GM12878 (cell line): ENCODE measurements around the gene DBN1. TPM values are rescaled to one million over a fixed set of nuclear protein-coding genes. Genes with fewer than 3 reads are reported as not detected.

Source experiments
- ATAC-seq: fragments of 200-7000 bp; cut with Tn5 transposase; 3 replicates; pipeline ENCODE4 v1.9.1; 2020; ENCODE audit warnings: mild to moderate bottlenecking, moderate library complexity
- BruUV-seq: library from RNA; stranded (reverse); fragments of 400-500 nt; replicated peaks from 2 replicates; lab custom pipeline; 2021; lab: Mats Ljungman, UMichigan
- CTCF ChIA-PET: fragments of 300-600 bp; sonication (Branson Sonifier 250); formaldehyde crosslinking; extraction: SDS; loops from one replicate; lab custom pipeline; 2021; ENCODE audit warnings: inconsistent platforms; lab: Yijun Ruan, JAX
- POLR2A ChIA-PET: fragments of 350-600 bp; formaldehyde crosslinking; extraction: SDS; loops from one replicate; lab custom pipeline; 2021; ENCODE audit warnings: inconsistent platforms; lab: Charles Lee
- RAD21 ChIA-PET: fragments of 300-600 bp; sonication (Branson Sonifier 250); formaldehyde crosslinking; loops from one replicate; lab custom pipeline; 2023; ENCODE audit warnings: antibody characterized with exemption; ENCODE audit not compliant: unreplicated experiment; lab: Charles Lee
- SMC1A ChIA-PET: fragments of 300-600 bp; sonication (Branson Sonifier 250); formaldehyde crosslinking; loops from one replicate; lab custom pipeline; 2023; ENCODE audit not compliant: unreplicated experiment, uncharacterized antibody; lab: Charles Lee
- DNase-seq: peaks from one replicate; pipeline ENCODE4 v3.0.0-alpha.2; 2011; ENCODE audit warnings: low read depth, low spot score
- FAIRE-seq: peaks from 3 replicates; lab custom pipeline; 2011; peaks lifted over from hg19 to GRCh38; lab: Jason Lieb, UNC
- H2AFZ ChIP-seq: 2 replicates; pipeline ENCODE4 v1.6.0; 2011; ENCODE audit warnings: low read depth, low read length, control low read depth; ENCODE audit not compliant: control insufficient read depth
- H3K27ac ChIP-seq: 2 replicates; pipeline ENCODE4 v1.5.1; 2011; ENCODE audit warnings: control low read depth; ENCODE audit not compliant: control insufficient read depth, insufficient read depth
- H3K27me3 ChIP-seq, 2 experiments: replicated peaks in 1 of 2; 2 replicates each; pipeline versions ENCODE4 v1.6.0 to v1.6.1; 2011; ENCODE audit warnings: low read length in 1 of 2; ENCODE audit not compliant: control insufficient read depth in 2 of 2, insufficient read depth in 2 of 2
- H3K36me3 ChIP-seq, 2 experiments: 2 replicates each; pipeline ENCODE4 v1.5.1; 2011; ENCODE audit warnings: low read length in 1 of 2; ENCODE audit not compliant: control insufficient read depth in 2 of 2, insufficient read depth in 2 of 2
- H3K4me1 ChIP-seq: 2 replicates; pipeline ENCODE4 v1.6.1; 2011; ENCODE audit warnings: mild to moderate bottlenecking, low read length, moderate library complexity, mixed read lengths; ENCODE audit not compliant: control insufficient read depth, insufficient read depth
- H3K4me2 ChIP-seq: 2 replicates; pipeline ENCODE4 v1.6.0; 2011; ENCODE audit warnings: control low read depth; ENCODE audit not compliant: control insufficient read depth, insufficient read depth
- H3K4me3 ChIP-seq: fragments of 200-600 bp; sonication (generic); 2 replicates; pipeline ENCODE4 v1.5.1; 2016
- H3K79me2 ChIP-seq: 2 replicates; pipeline ENCODE4 v1.6.0; 2011; ENCODE audit warnings: low read length; ENCODE audit not compliant: control insufficient read depth, insufficient read depth
- H3K9ac ChIP-seq: 2 replicates; pipeline ENCODE4 v1.8.0; 2011; ENCODE audit warnings: low read length, control low read depth, mixed read lengths; ENCODE audit not compliant: control insufficient read depth, insufficient read depth
- H3K9me3 ChIP-seq: replicated peaks from 3 replicates; pipeline ENCODE4 v1.5.1; 2011; ENCODE audit warnings: mild to moderate bottlenecking, low read length; ENCODE audit not compliant: control insufficient read depth, insufficient read depth
- H4K20me1 ChIP-seq: 2 replicates; pipeline ENCODE4 v1.6.0; 2011; ENCODE audit not compliant: control insufficient read depth, insufficient read depth
- ATF2 ChIP-seq: IDR thresholded peaks from 2 replicates; pipeline ENCODE4 v1.6.1; 2012; ENCODE audit warnings: low read length, inconsistent platforms
- CREM ChIP-seq: IDR thresholded peaks from 2 replicates; pipeline ENCODE4 v1.6.1; 2014; ENCODE audit warnings: antibody characterized with exemption, low read depth
- GATAD2B ChIP-seq: fragments of 450-650 bp; conservative IDR thresholded peaks from 2 replicates; pipeline ENCODE4 v1.6.1; 2017; ENCODE audit warnings: low read depth, mild to moderate bottlenecking, moderate library complexity
- HSF1 ChIP-seq: fragments of 150-350 bp; IDR thresholded peaks from 2 replicates; pipeline ENCODE4 v1.6.1; 2014; ENCODE audit warnings: mild to moderate bottlenecking, low read depth, low read length
- NFYA ChIP-seq: IDR thresholded peaks from 2 replicates; pipeline ENCODE4 v1.6.1; 2011; ENCODE audit warnings: low read depth, mild to moderate bottlenecking, low read length, improper control_type of control experiment, borderline replicate concordance
- NR2C2 ChIP-seq: IDR thresholded peaks from 2 replicates; pipeline ENCODE4 v1.6.1; 2011; ENCODE audit warnings: borderline replicate concordance, low read depth; ENCODE audit not compliant: control insufficient read depth, insufficient read length
- POLR2AphosphoS5 ChIP-seq: IDR thresholded peaks from 2 replicates; pipeline ENCODE4 v1.6.1; 2011; ENCODE audit warnings: mild to moderate bottlenecking, low read length, inconsistent platforms
- RAD51 ChIP-seq: fragments of 450-650 bp; IDR thresholded peaks from 2 replicates; pipeline ENCODE4 v1.6.1; 2016; ENCODE audit warnings: moderate library complexity, mild to moderate bottlenecking, inconsistent platforms
- SMC3 ChIP-seq: IDR thresholded peaks from 2 replicates; pipeline ENCODE4 v1.6.1; 2011; ENCODE audit warnings: low read length, improper control_type of control experiment, borderline replicate concordance
- SPI1 ChIP-seq: IDR thresholded peaks from 2 replicates; pipeline ENCODE4 v1.6.1; 2011; ENCODE audit warnings: low read depth, mild to moderate bottlenecking, low read length, moderate library complexity, borderline replicate concordance; ENCODE audit not compliant: insufficient read depth
- SREBF2 ChIP-seq: IDR thresholded peaks from 2 replicates; pipeline ENCODE4 v1.6.1; 2012; ENCODE audit warnings: mild to moderate bottlenecking, low read length
- ZNF217 ChIP-seq: fragments of 450-650 bp; IDR thresholded peaks from 2 replicates; pipeline ENCODE4 v1.6.1; 2017; ENCODE audit warnings: antibody characterized with exemption, mild to moderate bottlenecking
- WGBS: methylation state at CpG from one replicate; pipeline ENCODE4 v1.1.6; 2016; ENCODE audit warnings: low lambda C conversion rate; ENCODE audit not compliant: insufficient replicate concordance, insufficient coverage; ENCODE audit errors: missing lambda C conversion rate; 5-methylcytosine and 5-hydroxymethylcytosine counted together
- in situ Hi-C: fragments of 300-500 bp; cut with MboI; formaldehyde crosslinking; loops from 9 replicates; pipeline ENCODE4 v1.14.3; 2018; ENCODE audit warnings: mixed read lengths
- intact Hi-C: fragments of 100-400 bp; cut with micrococcal nuclease; formaldehyde crosslinking; loops from one replicate; pipeline ENCODE4 v1.14.2; 2022; ENCODE audit not compliant: unreplicated experiment
- polyA plus RNA-seq, 11 experiments: library from polyadenylated mRNA; depleted of rRNA in 4 of 11; unstranded in 6 of 11; stranded (reverse) in 5 of 11; fragments of >200 nt; fragmentation: Nextera tagmentation in 4 of 11; fragmentation: Illumina TruSeq in 1 of 11; extraction: Ambion mirVana in 4 of 11; extraction: Trizol in 1 of 11; gene quantifications; 1 replicate in 1 of 11; 2 replicates in 10 of 11; pipeline versions ENCODE4 v1.2.1 to v1.2.3, GENCODE V29; 2011 to 2016; ENCODE audit warnings: inconsistent platforms in 2 of 11, missing spikeins in 2 of 11, low read depth in 1 of 11
- total RNA-seq, 4 experiments: library from RNA; depleted of rRNA in 3 of 4; stranded (reverse); fragments of >200 nt in 3 of 4; fragmentation: Illumina TruSeq in 1 of 4; extraction: Trizol in 1 of 4; gene quantifications; 2 replicates each; pipeline versions ENCODE4 v1.2.1 to v1.2.3, GENCODE V29; 2013 to 2021
- TF ChIP-seq, protein P1 (sequence below): fragments of 450-650 bp; IDR thresholded peaks from 2 replicates; pipeline ENCODE4 v1.6.1; 2018; ENCODE audit warnings: borderline replicate concordance, mild to moderate bottlenecking; ENCODE audit not compliant: partially characterized antibody
- TF ChIP-seq, protein P2 (sequence below): fragments of 450-650 bp; IDR thresholded peaks from 2 replicates; pipeline ENCODE4 v1.6.1; 2016; ENCODE audit warnings: mild to moderate bottlenecking

The DBN1 gene
- total and polyA plus RNA-seq, 10 of the 15 experiments (the other 5 are each of a cell fraction or from before 2014, with no cell fraction given) = 0.18 to 81.0 (median 27.9) TPM

GRCh38 chr5:177453852-177454396 lies 19.5 kb downstream of the DBN1 start (continued):
- TF ChIP-seq GATAD2B = no peak
- peak; percentile 49 for TF ChIP-seq RAD51
- TF ChIP-seq SPI1 = peak; percentile 21; the same call in 1 of the 2 replicates
- TF ChIP-seq, protein P1, sequence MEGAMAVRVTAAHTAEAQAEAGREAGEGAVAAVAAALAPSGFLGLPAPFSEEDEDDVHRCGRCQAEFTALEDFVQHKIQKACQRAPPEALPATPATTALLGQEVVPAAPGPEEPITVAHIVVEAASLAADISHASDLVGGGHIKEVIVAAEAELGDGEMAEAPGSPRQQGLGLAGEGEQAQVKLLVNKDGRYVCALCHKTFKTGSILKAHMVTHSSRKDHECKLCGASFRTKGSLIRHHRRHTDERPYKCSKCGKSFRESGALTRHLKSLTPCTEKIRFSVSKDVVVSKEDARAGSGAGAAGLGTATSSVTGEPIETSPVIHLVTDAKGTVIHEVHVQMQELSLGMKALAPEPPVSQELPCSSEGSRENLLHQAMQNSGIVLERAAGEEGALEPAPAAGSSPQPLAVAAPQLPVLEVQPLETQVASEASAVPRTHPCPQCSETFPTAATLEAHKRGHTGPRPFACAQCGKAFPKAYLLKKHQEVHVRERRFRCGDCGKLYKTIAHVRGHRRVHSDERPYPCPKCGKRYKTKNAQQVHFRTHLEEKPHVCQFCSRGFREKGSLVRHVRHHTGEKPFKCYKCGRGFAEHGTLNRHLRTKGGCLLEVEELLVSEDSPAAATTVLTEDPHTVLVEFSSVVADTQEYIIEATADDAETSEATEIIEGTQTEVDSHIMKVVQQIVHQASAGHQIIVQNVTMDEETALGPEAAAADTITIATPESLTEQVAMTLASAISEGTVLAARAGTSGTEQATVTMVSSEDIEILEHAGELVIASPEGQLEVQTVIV = no peak
- TF ChIP-seq NFYA = no peak
- no peak for TF ChIP-seq SREBF2

- Histone ChIP-seq H3K36me3 (no peaks in the 10 kb centered on the region), H2AFZ (no peak overlapping the region), H3K4me3 (no peak overlapping the region), H3K27ac (no peak overlapping the region), H3K9me3 (no peaks in the 10 kb centered on the region), H3K27me3 (no peaks in the 10 kb centered on the region), H3K4me1 (peaks cover 13% of the 10 kb centered on the region), H3K79me2 (peaks cover 7% of the 10 kb centered on the region), H3K9ac (no peak overlapping the region), H3K4me2 (no peak overlapping the region), H4K20me1 (no peaks in the 10 kb centered on the region)
- ChIA-PET CTCF (interaction anchor here (0.6 to 16.4 kb wide), 19 partner anchors 9 to 143 kb away, joined by 3 to 391 read pairs (median 9); partner anchors contain the start of genes DOK3, GRK6, LMAN2 and MXD3), SMC1A (interaction anchor here (1.0 to 5.1 kb wide), 9 partner anchors 8 to 134 kb away, joined by 5 to 92 read pairs (median 9); partner anchors contain the start of genes F12, GRK6 and PFN3), POLR2A (interaction anchor here (1.3 to 13.6 kb wide), 6 partner anchors 8 to 88 kb away, joined by 3 to 358 read pairs (median 26); partner anchors contain the start of gene GRK6), RAD21 (interaction anchor here (0.9 to 13.5 kb wide), 12 partner anchors 8 to 100 kb away, joined by 3 to 291 read pairs (median 5); partner anchors contain the start of genes DOK3, F12, GRK6 and PRR7)
- FAIRE-seq (no peak), DNase-seq (no peak), ATAC-seq (no peak)
- in situ Hi-C loops (no loop called here), intact Hi-C loops (no loop called here)
- WGBS = 92% methylated on average over 17 of the region's 17 CpGs
- BruUV-seq = no TSS peak
- TF ChIP-seq NR2C2 (no peak), ZNF217 (no peak), SMC3 (no peak), CREM (no peak), POLR2AphosphoS5 (no peak), ATF2 (no peak), HSF1 (no peak)
- TF ChIP-seq, protein P2, sequence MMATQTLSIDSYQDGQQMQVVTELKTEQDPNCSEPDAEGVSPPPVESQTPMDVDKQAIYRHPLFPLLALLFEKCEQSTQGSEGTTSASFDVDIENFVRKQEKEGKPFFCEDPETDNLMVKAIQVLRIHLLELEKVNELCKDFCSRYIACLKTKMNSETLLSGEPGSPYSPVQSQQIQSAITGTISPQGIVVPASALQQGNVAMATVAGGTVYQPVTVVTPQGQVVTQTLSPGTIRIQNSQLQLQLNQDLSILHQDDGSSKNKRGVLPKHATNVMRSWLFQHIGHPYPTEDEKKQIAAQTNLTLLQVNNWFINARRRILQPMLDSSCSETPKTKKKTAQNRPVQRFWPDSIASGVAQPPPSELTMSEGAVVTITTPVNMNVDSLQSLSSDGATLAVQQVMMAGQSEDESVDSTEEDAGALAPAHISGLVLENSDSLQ = peak; percentile 78
Observed at GRCh38 chr5:177452688-177453638, 20.5 kb downstream of the DBN1 start.
